DMS153 (cell line): ENCODE data around the gene CASP4.
A peak's percentile ranks its signal among the peaks of the same experiment; 100 is the strongest.
"Not testable (repeated sequence)": the region's sequence is repeated elsewhere in the genome, so short reads cannot be mapped to it uniquely, and the experiment has no call there.

ENCODE experiments used
- DNase-seq: peaks from one replicate; lab custom pipeline; 2025; lab: John Stamatoyannopoulos, UW

Gene CASP4

DNA sequence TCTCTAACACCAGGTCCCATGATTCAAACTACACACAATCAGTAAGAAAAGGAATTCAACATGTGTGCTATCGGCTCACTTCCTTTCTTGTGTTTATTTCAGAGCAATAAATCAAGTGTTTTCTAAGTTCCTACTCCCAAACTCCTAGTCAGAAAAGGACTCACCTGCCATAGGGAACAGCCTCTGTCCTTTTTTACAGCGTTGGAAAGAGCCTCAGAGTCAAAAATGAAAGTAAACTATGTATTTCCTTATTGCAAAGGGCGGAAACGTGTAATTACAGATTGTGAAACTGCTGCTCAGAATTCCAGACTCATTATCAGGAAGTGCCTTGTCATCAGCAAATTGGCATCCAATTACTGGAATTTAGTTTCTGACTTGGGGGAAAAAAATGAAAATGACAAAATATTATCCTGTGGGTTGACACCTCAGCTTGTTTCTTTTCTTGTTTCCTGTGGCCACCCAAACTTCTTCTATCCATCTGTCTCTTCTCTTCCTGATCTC lies at the start of gene CASP4:
Gene CASP4 (minus strand): TSS at position 220 of the 501 bp plus-strand sequence. CDS start 49 bp downstream, at position 171.
- DNase-seq: peak; percentile 80

DNA sequence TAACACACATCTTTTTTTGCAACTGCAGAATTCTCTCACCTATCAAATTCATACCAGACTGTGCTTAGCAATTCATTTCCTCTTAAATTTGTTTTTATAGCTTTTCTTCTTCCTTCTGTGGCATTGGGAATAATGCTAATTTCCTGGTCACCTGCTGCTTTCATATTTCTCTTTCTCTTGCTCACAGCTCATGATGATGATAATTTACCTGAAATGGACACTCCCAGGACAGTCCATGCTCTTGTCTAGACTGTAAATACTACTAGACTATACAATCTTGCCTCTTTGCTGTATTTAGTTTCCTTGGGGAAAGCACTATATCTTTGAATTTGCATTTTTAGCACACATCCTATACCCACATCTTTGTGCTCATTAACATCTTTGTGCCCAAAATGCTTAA lies 39.1 kb upstream of the CASP4 start:
- no peak for DNase-seq

DNA sequence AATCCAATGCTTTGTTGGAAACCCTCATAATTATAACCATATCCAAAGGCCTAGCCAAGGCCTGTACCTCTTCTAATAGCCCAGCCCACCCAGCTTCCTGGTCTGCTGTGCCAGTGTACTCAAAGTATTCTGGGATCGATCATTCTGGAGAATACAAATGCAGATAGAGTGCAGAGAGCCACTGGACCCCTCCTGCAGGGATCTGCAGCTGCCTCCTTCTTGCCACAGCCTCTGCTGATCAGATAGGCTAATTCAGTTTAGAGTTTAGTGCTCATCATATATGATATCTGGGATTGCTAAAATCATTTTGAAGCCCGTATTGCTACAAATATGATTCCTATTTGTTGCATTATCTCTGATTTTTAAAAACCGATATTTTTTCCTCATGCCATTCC lies 37.1 kb upstream of the CASP4 start:
- no peak for DNase-seq

DNA sequence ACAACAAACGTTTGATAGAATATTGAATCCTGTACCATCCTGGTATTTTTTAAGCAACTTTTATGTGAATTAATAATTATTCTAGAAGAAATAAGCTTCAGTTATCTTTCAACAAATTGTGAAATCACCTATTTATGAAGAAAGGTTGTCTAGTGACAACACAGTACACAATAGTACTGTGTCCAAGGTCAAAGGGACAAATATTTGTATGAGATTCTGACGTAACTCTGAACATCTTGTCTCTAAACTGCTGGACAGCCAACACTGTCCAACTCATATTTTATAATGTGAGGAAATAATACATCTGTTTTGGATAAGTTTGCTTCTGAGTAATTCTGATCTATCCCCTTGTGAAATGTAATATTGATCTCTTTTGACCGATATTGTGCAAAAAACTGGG lies 35.6 kb upstream of the CASP4 start:
- no peak for DNase-seq

DNA sequence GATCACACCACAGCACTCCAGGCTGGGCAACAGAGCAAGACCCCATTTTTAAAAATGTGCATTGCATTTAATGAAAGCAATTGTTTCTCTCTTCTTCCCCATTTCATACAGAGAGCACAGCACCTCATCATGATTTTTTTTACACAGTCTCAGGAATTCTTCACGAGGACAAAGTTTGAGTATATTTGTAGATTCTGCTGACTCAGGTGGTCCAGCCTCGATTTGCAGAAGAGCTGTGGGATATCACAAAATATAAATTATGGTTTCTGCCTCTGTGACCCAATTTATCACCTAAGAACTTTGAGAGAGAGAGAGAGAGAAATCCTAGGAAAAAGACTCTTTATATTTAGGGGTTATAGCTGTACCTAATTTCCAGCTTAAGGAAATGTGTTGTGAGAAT lies 34.8 kb upstream of the CASP4 start:
- DNase-seq: no peak

DNA sequence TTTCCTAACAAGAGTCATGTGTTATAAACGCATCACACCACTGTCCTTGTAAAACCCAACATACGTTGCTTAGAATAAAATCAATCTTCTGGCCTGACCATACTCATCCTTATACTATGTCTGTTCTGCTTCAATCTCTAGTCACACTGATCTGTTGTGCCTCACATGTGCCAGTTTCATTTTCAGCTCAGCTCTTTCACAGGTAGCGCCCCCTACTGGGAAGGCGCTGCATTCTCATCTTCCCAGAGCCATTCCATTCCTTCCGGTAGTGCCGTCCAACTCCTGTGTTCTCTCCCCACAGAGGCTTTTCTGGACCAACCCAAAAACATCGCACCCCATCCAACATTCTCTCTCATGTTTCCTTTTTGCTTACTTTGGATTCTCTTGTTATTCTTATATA lies 32.4 kb upstream of the CASP4 start:
- no peak for DNase-seq

DNA sequence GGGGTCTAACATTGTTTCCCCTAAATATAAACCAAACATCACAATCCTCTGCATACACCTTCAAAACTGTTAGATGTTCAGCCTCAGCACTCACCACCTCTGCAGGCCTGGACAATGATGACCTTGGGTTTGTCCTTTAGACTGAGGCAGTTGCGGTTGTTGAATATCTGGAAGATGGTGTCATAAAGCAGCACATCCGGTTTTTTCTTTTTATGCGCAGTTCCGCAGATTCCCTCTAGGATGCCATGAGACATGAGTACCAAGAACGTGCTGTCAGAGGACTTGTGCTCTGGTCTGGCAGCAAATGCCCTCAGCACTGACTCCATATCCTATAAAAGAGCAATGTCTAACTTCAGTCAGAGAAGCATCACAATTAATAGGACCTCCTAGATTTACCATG lies 31.8 kb upstream of the CASP4 start:
- no peak for DNase-seq

DNA sequence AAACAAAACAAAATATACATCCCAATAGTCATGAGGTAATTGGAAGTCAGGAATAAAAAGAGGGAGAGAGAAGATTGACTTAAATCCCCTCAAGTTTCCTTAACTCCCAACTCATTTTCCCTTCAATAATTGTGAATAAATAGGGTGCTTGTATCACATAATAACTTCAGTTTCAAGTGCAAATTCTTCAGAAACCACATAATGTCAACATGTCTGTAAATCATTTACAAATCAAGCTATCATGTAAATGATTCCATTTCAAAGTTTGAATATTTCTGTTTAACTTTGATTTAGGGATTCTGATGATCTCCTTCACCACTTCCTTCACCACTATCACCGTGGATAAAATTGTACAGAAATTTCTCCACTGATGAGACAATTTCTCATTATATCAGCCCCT lies 31.3 kb upstream of the CASP4 start:
- no peak for DNase-seq

DNA sequence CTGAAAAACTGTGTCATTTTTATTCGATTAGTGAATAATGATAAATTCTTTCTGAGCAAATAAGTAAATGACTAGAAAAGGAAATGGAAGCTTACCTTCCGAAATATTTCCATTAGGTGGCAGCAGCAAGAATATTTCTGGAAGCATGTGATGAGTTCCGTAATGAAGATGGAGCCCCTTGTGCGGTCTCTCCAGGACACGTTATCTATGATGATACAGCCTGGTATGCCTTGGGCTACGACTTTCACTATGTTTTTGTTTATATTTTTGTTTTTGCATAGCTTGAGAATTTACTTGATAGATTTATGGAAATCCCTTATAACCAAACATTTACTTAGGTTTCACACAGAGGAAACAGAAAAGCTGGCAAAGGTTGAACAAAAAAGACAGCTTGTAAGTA lies 28.9 kb upstream of the CASP4 start:
- DNase-seq: no peak

DNA sequence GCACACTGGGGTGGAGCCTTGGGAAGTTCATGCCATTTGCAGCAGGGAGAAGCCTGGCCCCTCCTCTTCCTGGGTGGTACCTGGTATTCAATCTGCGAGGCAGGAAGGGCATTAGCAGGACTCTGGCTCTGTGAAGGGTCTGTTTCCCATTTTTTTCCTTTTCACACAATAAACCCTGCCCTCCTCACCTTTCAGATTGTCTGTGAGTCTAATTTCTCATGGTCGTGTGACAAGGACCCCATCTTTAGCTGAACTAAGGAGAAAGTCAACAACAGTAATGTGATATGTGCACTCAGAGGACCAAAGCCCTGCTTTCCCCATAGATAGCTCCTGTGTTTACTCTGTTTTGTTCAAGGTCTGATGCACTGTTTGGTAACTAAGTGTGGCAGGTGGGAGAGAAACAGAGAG lies 26.6 kb upstream of the CASP4 start:
- DNase-seq: peak; percentile 95

DNA sequence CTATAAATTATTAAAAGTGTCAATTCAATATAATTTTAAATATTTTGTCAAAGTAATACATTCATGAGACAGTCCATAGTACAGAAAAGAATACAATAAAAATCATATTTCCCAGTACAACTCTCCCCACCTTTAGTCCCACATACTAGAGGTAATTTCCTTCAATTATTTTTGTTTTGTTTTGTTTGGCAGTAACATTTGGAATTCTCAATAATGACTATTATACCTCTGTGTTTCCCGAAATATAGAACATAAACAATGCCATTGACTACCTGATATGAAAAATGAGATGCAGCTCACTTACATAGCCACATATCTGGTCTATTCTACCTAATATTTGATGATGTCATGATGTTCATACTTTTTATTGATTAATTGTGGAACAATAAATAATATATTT lies 24.4 kb upstream of the CASP4 start:
- no peak for DNase-seq

DNA sequence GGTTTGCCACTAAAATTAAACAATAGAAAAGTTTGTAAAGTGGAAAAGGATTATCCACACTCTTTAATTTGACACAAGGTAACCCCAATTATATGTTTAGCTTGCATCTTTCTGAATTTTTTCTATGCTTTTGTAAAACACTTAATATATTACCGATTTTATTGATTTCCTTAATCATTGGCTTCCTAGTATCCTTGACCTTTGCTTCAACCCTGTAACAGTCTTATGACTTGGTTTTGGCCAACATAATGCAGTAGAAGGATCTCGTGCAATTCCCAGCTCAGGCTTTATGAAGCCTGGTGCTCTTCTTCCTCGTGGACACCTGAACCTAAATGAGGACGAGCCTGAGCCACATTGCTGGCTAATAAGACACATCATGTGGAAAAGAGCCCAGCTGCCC lies 23.6 kb upstream of the CASP4 start:
- no peak for DNase-seq

DNA sequence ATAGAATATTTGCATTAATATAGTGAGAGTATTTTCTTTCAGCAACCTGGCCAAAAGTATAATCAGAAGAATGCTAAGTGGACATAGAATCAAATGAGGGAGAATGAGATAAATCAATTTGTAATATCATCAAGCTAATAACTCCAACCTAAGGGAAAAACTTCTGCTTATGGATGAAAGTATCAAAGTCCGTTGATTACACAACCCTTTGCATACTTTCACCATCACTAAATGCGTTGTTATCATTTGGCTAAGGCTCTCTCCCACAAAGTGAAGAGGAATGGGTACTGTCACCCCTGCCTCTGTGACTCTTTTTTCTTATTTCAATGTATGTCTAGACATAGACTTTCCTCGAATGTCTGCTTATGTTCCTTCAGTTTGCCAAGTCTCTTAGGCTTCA lies 16.4 kb upstream of the CASP4 start:
- DNase-seq: no peak

DNA sequence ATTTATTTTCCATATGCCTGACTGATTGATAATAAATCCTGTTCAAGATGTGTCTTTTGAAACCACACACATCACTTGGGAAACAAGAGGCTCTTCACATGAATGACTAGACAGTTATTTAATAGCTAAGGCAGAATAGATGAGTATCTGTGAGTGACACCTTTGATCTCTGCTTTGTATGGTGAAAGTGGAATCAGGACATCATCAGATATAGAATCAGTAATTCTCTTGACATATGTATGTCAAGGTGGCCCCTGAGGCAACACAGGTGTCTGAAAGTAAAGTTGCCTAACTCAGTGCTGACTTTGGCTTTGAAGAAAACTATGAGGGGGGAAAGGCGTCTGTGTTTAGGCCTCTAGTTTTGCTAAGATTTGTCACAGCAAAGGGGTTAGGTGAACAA lies 11.5 kb upstream of the CASP4 start:
- DNase-seq: no peak

DNA sequence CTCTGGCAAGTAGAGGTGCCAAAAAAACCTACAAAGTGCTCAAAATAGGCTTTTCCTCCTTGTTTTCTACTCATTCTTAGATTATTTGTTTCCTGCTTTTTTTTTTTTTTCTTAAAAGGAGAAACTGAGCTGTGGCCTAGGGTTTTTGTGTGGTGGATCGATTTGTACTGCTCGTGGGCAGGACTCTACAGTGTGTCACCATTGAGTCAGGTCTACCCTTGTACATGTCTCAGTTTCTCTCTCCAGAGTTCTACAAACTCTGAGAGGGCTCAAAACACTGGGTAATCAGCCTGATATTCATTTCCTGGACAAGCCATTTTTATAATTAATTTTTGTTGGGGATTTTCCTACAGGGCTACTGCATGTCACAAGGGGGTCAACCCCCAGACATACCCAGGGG lies 5.2 kb upstream of the CASP4 start:
- no peak for DNase-seq

DNA sequence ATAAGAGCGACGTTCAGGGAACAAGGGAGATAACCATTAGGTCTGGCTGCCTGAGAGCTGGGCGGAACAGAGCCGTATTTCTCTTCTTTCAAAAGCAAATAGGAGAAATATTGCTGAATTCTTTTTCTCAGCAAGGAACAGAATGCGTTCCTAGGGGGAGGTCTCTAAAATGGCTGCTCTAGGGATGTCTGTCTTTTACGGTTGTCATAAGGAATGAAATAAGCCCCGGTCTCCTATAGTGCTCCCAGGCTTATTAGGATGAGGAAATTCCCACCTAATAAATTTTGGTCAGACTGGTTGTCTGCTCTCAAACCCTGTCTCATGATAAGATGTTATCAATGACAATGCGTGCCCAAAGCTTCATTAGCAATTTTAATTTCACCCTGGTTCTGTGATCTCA lies 4.5 kb upstream of the CASP4 start:
- not testable (repeated sequence) for DNase-seq

DNA sequence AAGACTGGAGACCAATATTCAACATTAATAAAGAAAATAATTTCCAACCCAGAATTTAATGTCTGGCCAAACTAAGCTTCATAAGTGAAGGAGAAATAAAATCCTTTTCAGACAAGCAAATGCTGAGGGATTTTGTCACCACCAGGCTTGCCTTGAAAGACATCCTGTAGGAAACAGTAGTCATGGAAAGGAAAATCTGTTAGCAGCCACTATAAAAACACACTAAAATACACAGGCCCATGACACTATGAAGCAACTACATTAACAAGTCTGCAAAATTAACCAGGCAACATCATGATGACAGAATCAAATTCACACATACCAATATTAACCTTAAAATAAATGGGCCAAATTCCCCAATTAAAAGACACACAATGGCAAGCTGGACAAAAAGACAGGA lies 2.4 kb upstream of the CASP4 start:
- DNase-seq: no peak

DNA sequence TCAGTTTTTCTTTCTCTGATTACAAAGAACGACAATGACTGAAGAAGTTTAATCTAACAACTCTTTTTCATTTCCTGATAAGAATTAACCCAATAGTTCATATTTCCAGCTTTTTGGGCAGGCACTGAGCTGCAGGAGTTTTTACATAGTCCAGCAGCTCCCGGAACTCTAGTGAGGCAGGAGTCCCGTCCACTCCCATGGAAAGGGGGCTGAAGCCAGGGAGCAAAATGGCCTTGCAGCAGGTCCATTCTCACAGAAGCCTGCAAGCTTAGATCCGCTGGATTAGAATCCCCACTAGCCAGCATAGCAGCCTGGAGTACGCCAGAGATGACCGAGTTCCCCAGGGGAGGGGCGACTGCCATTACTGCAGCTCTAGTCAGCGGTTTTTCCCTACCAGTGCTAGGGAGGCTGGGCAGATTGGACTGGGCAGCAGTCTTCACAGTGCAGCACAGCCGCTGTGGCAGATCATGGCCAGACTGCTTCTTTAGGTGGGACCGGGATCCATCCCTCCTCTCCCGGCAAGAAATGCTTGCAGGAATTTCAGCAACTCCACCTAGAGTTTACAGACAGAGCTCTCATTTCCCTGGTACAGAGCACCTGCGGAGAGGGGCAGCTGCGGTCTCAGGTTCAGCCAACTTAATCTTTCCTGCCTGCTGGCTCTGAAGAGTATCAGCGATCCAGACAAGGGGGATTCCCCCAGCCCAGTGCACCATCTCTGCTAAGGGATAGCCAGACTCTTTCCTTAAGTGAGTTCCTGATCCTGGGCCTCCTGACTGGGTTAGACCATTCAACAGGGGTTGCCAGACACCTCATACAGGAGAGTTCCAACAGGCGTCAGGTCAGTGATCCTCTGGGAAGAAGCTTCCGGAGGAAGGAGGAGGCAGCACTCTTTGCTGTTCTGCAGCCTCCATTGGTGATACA lies 742 bp upstream of the CASP4 start:
- DNase-seq: peak; percentile 46

DNA sequence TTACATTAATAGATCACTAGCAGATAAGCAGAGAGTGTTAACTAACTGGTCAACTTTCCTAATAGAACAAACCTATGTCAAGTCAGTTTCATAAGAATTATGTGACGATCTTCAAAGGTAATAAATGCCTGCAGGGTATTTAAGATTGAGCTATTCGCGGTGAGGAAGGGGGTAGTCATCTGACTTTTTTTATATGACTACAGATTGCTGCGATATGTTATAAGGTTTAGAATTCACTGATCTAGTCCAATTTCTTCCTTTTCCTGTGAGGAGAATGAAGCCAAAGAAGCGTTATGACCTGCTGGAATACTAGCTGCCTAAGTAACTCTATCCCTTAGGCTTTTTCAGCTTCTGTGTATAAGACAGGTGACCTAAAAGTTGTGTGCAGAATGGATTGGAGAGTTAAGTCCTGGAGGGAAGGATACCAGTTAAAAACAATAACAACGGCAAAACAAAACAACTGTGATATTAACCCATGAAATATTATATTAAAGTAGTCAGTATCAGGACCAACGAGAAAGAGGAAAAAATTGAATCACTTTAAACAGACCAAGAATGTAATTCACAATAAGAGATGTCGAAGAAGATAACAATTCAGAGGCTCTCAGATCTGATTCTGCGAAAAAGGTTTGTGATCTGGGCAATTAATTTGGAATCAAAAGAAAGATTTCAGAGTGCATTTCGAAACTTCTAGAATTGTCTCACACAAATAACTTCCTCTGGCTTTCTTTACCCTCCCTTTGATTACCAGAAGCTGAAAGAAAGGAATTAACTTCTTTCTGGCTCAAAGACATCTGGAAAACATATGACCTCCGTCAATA lies 630 bp downstream of the CASP4 start:
- no peak for DNase-seq

DNA sequence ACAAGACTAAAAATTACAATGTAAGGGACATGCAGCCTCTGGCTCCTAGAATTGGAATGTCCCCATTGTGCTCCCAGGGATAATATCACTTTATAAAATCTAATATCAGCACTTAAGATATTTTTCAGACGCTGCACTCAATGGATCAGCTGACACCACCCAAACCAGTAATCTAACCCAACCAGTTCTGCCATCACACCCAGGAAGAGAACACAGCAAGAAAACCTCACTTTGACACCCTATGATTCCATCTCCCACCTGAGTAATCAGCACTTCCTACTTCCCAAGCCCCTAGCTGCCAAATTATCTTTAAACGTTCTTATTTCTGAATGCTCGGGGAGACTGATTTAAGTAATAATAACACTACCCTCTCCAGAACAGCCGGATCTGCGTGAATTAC lies 2.6 kb downstream of the CASP4 start:
- no peak for DNase-seq

DNA sequence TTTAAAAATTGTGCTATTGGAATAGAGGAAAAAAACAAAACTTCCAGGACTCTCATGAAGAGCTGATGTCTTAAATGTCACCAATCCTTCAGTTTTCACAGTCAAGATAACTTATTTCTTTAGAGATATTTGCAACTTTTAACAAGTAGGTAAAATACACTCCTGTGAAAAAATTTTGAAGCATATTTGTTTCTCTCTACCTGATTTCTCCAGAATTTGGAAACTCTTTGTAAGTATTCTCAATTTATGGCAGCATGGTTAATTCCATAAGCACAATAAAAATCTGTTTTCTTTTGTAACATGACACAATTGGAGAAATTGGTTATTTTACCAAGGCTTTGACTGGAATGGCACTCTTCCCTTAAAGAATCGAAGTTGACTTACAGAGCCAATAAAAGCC lies 4.1 kb downstream of the CASP4 start:
- DNase-seq: no peak

DNA sequence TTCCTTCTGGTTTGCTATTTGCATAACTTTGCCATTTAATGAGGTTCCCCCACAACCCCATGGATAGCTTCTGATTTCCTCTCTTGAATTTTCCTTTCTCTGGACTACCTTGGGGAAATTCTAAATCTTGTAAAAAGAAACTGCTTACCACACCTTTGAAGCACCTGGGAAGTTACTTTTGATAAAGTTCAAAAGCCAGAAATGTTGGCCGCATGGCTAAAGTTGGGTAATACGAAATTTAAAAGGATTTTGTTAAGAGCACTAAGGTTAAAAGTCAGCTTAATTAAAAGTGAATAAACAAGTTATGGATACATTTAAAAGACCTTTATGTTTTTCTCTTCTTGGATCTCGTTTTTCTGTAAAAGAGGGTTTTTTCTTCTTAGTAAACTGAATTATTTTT lies 5.5 kb downstream of the CASP4 start:
- no peak for DNase-seq

DNA sequence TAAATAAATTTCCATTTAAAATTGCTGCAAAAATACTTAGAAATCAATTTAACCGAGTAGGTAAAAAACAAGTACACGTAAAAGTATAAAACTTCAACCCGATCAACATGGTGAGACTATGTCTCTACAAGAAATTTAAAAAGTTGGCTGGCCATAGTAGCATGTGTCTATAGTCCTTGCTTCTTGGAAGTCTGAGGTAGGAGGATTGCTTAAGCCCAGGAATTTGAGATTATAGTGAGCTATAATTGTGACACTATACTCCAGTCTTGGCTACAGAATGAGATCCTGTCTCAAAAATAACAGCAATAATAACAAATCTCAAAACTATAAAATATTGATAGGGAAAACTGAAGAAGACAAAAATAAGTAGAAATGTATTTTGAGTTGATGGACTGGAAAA lies 11.1 kb downstream of the CASP4 start:
- no peak for DNase-seq
